COR-L47 (cell line): ENCODE data around the gene TPSG1.
"Not testable (repeated sequence)": the region's sequence is repeated elsewhere in the genome, so short reads cannot be mapped to it uniquely, and the experiment has no call there.

ENCODE experiments used
- DNase-seq: peaks from one replicate; lab custom pipeline; 2025; lab: John Stamatoyannopoulos, UW

TPSG1 gene

DNA sequence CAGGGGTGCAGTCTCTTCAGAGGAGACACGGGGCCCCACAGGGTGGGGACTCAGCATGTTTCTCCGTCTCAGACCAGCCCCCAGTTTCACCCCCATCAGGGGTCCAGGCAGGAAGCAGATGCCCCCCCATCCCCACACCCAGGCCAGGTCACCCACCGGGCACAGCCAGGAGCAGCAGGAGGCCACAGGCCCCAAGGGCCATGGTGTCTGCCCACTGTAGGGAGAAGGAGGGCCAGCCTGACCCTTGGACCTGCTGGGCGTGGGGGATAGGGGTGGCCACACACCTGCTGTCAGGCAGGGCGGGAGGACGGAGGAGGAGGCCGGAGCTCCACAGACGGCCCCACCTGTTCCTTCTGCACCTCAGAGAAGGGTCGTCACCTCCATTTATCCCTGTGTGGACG, at the start of gene TPSG1:
TPSG1 (minus strand) TSS at position 218 of the 401 bp plus-strand sequence; CDS start at position 202, 16 bp downstream.
- DNase-seq, result no peak

DNA sequence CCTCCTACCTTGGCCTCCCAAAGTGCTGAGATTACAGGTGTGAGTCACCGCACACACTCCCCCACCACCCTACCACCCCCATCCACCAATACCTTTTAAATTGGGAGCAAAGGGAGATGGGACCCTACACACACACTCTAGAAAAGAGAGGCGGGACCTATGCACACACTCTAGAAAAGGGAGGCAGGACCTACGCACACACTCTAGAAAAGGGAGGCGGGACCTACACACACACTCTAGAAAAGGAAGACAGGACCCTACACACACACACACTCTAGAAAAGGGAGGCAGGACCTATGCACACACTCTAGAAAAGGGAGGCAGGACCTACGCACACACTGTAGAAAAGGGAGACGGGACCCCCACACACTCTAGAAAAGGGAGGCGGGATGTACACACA, 49.7 kb upstream of the TPSG1 start:
- no peak for DNase-seq

DNA sequence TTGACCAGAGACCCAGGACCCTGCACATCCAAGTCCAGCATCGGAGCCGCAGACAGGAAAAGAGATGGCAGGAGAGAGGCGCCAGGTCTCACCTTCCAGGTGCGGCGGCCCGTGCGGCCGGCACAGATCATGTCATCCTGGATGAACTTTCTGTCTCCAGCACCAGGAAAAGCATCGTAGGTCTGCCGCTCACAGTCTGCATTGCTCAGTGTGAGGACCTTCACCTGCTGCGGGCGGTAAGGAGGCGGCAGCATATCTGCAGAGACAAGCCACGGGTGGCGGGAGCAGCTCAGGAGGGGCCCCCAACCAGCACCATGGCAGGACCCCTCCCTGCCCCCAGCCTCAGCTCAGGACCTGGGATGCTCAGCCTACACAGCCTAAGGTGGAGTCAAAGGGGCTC, 48.7 kb upstream of the TPSG1 start:
- no peak for DNase-seq

DNA sequence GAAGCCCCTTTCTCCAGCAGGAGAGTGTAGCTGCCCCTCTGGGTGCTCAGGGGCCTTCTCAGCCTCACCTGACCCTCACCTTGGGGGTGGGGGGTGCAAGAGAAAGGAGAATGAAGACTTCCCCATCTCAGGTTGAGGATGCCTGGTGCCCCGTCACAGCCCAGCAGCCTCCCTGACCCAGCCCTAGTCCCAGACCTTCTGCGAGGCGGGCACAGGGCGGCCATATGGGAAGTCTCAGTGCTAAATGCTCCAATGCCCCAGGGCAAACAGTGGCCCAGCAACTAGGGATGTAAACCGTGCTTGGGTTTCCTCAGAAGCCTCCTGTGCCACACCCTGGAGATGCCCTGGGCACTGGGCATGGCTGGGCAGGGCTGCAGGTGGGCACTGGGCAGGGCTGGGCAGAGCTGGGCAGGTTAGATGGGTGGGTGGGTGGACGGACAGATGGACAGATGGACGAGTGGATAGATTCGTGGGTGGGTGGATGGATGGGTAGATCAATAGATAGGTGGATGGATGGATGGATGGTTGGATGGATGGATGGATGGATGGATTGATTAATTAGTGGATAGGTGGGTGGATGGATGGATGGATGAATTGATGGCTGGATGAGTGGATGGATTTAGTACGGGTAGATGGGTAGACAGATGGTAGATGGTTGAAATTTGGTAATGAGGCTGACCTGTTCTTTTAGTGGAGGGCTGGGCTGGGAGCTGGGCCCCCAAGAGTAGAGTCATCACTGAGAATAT, 47.6 kb upstream of the TPSG1 start:
- no peak for DNase-seq

DNA sequence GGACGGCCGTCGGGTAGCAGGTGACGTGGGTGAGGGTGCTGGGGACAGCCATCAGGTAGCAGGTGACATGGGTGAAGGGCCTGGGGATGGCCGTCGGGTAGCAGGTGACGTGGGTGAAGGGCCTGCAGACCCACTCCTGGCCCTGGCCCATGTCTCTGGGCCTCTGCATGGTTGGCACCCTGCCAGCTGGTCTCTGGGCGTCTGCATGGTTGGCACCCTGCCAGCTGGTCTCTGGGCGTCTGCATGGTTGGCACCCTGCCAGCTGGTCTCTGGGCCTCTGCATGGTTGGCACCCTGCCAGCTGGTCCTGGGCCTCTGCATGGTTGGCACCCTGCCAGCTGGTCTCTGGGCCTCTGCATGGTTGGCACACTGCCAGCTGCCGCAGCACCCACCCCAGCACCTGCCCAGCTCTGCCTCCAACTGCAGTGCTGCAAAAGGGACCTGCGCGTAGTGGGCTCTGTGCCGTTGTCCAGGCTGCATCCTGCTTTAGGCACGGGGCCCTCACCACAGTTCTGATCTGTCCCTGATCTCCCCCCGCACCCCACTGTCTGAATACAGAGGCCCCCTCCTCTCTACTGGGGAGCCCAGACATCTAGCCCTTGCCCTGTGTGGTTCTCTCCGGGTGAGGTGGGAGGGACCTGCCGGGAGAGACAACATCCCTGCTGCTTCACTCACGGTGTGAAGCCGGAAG, 46.8 kb upstream of the TPSG1 start:
- DNase-seq, result peak; percentile 95

DNA sequence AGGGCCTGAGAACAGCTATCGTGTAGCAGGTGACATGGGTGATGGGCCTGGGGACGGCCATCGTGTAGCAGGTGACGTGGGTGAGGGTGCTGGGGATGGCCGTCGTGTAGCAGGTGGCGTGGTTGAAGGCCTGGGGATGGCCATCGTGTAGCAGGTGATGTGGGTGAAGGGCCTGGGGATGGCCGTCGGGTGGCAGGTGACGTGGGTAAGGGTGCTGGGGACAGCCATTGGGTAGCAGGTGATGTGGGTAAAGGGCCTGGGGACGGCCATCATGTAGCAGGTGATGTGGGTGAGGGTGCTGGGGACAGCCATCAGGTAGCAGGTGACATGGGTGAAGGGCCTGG, 46.3 kb upstream of the TPSG1 start:
- no peak for DNase-seq

DNA sequence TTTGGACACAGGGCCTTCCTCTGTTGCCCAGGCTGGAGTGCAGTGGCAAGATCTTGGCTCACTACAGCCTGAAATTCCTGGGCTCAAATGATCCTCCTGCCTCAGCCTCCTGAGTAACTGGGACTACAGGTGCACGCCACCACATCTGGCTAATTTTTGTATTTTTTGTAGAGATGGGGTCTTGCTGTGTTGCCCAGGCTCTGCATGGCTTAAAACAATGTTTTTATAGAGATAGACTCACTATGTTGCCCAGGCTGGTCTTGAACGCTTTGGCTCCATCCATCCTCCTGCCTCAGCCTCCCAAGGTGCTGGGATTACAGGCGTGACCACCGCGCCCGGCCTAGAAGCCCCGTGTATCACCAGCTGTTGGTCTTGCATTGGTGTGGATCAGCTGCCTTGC, 44.4 kb upstream of the TPSG1 start:
- DNase-seq, result not testable (repeated sequence)

DNA sequence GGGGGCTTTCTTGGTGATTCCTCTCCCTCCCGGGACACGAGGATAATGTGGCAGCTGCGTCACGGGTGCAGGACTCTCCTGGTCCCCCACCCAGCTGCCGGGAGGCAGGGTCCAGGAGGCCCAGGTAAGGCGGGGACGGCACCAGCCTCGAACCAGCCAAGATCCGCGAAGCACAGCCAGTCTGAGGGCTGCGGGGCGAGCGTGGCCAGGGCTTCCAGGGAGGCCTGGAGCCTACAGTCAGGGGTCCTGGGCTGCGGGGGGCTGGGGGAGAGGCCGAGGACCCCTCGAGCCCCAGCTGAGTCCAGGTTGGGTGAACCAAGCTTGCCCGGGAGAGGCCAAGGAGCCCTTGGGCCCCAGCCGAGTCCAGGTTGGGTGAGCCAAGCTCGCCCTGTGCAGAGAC, 40.8 kb upstream of the TPSG1 start:
- DNase-seq, result no peak

DNA sequence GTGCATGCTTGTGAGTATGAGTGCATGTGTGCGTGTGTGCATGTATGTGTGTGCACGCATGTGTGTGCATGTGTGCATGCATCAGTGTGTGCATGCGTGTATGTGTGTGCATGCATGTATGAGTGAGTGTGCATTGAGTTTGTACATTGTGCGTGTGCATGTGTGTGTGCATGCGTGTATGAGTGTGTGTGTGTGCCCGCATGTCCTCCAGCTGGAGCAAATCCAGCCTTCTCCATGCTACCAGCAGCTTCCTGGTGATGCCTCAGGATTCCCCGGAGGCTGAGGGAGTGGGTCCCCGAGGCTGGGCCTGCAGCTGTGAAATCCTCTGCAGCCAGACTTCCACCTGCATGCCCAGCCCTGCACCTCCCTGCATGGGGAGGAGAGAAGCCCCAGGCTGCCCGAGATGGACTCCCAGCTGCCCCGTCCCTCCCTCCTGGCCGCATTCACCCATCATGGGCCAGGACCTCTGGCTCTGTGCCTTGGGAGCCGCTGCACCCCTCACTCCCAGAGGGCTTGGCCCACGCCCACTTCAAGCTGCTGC, 40.1 kb upstream of the TPSG1 start:
- no peak for DNase-seq

DNA sequence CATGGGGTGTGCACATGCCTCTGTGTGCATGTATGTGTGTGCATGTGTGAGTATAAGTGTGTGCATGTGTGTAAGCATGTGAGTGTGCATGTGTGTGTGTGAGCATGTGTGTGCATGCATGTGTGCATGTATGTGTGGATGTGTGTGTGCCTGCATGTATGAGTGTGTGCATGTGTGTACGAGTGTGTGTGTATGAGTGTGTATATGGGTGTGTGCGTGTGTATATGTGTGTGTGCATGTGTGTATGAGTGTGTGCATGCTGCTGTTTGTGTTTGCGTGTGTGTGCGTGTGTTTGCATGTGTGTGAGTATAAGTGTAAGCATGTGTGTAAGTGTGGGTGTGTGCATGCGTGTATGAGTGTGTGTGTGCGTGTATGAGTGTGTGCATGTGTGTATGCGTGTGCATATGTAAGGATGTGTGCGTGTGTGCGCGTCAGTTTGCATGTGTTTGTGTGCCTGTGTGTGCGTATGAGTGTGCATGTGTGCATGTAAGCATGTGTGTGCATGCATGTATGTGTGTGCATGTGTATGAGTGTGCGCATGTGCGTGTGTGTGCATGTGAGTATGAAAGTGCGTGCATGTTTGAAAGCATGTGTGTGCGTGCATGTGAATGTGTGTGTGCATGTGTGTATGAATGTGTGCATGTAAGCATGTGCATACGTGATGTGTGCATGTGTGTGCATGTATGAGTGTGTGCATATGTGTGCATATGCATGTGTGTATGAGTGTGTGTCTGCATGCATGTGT, 39.4 kb upstream of the TPSG1 start:
- no peak for DNase-seq

DNA sequence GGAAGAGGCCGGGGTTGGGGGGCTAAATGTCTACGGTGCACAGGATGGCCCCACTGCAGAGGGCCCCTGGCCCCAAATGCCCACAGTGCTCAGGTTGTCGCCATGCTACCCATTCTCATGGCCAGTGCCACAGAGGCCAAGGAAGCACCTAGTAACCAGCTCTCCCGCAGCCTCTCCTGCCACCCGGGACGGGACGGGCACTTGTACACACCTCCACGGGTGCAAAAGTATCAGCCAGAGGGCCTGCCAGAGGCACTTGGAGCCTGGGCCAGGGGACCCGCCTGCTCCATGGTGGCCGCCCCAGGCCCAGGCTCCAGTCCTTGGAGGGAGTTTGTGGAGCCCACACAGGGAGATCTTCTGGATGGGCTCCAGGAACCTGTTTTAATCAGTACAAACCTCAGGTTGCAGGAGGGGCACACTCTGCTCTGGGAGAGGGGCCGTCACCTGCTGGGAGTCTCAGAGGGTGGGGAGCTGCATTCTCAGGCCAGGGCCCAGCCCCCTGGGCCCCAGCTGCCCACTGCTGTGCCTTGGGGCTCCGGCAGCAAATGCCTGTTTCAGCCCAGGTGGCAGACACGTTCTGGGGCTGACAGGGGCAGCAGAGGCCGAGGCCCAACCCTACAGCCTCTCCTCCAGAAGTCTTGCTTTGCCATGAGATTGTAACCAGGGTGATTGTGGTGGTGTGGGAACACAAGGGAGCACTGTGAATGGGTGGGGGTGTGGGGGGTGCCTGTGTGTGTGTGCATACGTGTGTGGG, 38.7 kb upstream of the TPSG1 start:
- no peak for DNase-seq

DNA sequence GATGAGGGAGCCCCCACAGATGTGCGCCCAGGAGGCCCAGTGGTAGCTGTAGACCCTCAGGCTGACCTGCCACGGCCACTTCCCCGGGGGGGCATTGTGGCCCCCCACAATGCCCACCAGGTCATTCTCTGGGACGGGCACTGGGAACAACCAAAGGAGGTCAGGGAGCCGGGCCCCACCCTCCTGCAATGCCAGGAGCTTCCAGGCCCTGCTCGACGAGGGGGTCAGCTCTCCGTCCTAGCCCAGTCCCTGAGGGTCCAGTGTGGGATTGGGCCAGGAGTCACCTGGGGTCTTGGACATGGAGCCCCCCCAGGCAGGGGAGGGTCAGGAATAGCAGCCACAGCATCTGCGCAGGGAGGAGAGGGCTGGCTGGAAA, 37.8 kb upstream of the TPSG1 start:
- DNase-seq, result no peak

DNA sequence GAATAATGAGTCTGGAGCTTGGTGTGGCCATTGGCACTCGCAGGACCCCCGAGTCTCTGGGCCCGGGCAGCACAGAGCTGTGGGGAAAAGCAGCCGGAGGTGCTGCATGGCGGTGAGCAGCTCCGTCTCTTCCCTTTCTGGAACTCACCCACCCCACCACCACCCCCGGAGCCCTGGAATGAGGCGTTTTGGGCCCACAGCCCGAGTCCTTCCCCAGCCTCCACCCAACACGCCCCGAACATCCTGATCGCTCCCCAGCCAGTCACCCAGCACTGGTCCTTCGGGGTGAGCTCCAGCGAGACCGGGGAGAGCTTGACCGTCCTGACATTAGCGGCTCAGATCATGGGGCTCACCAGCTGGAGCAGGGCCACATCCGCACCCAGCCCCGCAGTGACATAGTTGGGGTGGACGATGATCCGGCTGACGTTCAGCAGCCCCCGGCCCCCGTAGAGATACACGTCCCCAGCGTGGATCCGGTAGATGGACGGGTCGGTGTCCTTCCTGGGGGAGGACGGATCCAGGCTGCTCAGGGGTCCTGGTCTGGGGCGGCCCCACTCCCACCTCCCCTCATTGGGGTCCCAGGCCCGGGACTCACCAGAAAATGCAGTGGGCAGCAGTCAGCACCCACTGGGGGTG, 37.3 kb upstream of the TPSG1 start:
- no peak for DNase-seq

DNA sequence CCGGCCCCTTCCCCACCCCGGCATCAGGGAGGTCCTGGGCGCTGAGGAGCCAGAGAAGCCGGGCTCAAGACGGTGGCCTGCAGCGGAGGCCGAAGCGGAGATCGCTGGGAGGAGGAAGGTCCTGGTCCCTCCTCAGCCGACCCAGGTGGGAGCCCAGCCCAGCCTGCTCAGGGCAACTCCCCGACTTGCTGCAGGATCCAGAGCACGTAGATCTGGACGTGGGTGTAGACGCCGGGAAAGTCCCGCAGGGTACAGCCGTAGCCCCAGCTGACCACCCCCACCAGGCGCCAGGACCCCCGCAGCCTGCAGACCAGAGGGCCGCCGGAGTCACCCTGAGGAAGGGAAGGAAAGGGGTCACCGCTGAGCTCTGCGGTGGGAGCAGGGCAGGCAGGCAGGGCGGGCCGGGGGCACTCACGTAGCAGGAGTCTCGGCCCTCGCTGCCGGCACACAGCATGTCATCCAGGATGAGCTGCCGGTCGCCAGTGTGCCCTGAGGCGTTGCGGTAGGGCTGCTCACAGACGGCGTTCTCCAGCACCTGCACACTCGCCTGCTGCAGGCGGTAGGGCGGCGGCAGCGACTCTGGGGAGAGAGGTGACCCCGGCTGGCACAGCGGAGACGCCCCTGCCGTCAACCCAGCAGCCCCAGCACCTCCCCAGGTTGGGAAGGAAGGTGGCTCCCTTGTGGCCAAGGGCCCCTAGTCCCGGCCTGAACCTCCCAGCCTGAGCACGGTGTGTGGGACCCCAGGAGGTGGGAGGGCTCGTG, 36.2 kb upstream of the TPSG1 start:
- DNase-seq, result no peak

DNA sequence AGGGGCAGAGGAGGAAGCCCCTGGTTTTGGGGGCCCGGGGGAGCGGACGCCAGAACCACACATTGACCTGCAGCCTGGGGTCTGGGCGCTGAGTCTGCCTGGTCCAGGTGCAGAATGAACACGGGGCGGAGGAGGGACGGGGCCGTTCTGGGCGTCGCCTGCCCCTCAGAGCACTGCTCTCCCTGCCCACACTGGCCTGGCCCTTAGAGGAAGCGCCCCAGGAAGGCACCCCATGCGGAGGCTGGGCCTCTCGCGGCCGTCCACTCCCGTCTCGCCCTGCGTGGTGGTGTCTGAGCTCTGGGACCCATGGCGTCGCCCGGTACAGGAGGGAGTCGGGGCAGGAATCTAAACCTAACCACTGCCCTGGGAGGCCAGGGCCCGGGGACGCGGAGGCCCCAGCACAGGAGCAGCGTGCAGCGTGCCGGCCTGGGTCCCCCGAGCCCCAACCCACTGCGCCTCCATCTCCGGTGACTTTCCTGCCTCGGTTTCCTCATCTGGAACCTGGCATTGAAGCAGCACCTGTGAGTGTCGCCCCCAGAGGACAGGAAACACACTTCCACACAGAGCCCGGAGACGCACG, 35.1 kb upstream of the TPSG1 start:
- no peak for DNase-seq

DNA sequence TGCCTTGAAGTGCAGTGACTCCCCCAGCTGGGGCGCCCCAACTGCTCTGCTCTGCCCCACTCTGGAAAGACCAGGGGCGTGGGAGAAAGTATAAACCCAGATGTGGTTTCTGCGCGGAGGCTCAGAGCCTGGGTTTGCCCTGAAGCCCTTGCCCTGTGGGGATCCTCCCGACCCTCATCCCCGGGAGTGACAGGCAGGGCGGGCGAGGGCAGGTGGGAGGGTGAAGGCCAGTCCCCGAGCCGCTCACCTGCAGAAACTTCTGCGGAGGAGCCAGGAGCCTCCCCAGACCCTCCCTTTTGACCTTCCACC, 34.6 kb upstream of the TPSG1 start:
- no peak for DNase-seq

DNA sequence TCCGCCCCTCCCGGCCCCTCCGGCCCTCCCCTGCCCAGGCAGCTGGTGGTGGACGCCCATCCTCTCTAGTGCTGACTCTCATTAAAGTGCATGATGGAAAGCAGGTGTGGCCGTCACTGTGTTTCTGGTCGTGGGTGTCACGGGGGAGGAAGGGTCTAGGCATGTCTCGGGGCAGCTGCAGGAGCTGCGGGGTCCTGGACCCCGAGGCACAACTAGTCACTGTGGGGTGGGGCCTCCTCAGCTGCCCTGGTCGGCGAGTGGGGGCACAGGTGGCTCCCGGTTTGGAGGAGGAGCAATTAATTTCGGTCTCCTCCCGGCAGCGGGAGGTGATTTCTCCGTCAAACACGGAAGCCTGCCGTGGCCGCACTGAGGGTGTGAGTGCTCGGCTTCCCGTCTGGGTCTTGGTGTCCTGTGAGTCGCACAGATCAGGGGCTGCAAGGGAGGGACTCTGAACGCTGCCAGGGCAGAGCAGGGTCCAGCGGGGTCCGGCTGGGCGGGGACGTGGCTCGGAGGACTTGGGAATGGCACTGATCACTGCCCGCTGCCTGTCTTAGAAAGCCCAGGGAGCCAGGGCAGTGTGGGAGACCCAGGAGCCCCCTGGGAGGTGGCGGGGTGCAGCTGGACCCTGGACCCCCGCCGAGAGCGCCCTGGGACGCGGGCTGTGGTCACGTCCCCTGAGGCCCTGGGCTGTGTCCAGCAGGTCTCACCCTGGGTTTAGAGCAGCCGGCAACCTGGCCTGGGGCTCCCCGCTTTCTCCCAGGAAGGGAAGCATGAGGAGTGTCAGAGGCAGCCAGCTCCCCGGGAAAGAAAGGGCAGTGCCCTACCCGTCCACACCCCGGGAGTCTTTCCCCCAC, 34.1 kb upstream of the TPSG1 start:
- peak; percentile 43 for DNase-seq

DNA sequence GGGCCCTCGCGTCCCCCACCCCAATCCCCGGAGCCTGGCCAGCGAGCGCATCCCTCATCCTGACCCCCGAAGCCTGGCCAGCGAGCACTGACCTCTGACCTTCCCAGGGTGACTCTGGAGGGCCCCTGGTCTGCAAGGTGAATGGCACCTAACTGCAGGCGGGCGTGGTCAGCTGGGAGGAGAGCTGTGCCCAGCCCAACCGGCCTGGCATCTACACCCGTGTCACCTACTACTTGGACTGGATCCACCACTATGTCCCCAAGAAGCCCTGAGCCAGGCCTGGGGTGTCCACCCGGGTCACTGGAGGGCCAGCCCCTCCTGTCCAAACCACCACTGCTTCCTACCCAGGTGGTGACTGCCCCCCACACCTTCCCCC, 33.1 kb upstream of the TPSG1 start:
- DNase-seq, result no peak

DNA sequence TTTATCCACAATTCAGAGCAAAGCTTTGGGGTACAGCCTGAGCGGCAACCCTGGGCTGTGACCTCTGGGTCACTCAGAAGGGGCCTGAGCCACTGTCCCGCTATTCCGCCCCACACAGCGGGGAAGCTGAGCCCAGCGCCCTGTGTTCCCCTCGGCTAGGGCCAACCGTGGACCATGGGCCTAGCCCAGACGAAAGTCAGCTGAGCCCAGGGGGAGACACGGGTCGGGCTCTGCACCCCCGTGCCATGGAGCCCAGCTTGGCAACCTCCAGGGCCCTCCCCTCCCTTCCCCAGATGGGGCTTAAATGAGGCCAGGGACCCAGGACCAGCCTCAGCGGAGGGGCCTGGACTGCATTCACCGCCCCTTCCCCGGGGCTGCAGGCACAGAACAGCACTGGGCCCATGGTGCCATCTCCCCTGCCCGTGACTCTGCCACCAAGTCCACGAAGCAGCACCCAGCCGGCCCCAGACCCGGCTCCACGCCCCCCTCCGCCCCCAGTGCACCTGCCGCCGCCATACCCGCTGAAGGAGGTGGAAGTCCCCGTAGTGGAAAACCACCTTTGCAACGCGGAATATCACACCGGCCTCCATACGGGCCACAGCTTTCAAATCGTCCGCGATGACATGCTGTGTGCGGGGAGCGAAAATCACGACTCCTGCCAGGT, 32.6 kb upstream of the TPSG1 start:
- DNase-seq, result no peak
